K562 (cell line): Measurements from ENCODE around the gene ANKRD6. TPM values are rescaled to one million over a fixed set of nuclear protein-coding genes. Genes with fewer than 3 reads are reported as not detected.

Source experiments
- ATAC-seq: fragments of 200-7000 bp; cut with Tn5 transposase; 3 replicates; pipeline ENCODE4 v1.9.1; 2020; ENCODE audit warnings: moderate library complexity
- BruUV-seq: library from RNA; stranded (reverse); fragments of 400-500 nt; replicated peaks from 2 replicates; lab custom pipeline; 2021; lab: Mats Ljungman, UMichigan
- CTCF ChIA-PET: fragments of 300-600 bp; formaldehyde crosslinking; extraction: SDS; loops from one replicate; lab custom pipeline; 2021; ENCODE audit warnings: low intra/inter-chr PET ratio; lab: Yijun Ruan, JAX
- POLR2A ChIA-PET: fragments of 300-600, 350-650 bp; sonication (Branson Sonifier 250); formaldehyde crosslinking; extraction: SDS; loops from one replicate; lab custom pipeline; 2021; ENCODE audit warnings: antibody characterized with exemption, inconsistent platforms; lab: Yijun Ruan, JAX
- DNase-seq, 4 experiments: peaks; one replicate each; pipeline versions ENCODE4 v3.0.0 to v3.0.0-alpha.2; 2011 to 2018; ENCODE audit warnings: low spot score in 3 of 4, mixed read lengths in 3 of 4; ENCODE audit errors: extremely low read depth in 1 of 4
- FAIRE-seq: peaks from 2 replicates; lab custom pipeline; 2011; peaks lifted over from hg19 to GRCh38; lab: Jason Lieb, UNC
- H2AFZ ChIP-seq: 2 replicates; pipeline ENCODE4 v1.6.0; 2011; ENCODE audit warnings: low read depth, low read length, control low read depth, inconsistent platforms
- H3K27ac ChIP-seq: fragments of 200-600 bp; 3 replicates; pipeline ENCODE4 v1.8.0; 2011; ENCODE audit warnings: low read depth, mild to moderate bottlenecking, control low read depth, inconsistent platforms, low read length, moderate library complexity, mixed read lengths; ENCODE audit errors: extremely low read depth
- H3K27me3 ChIP-seq, 2 experiments: fragments of 300-600 bp in 1 of 2; 2 replicates in 1 of 2; 3 replicates in 1 of 2; pipeline versions ENCODE4 v1.6.0 to v1.8.0; 2011; ENCODE audit warnings: inconsistent platforms in 2 of 2, low read length in 2 of 2, mild to moderate bottlenecking in 1 of 2, mixed read lengths in 1 of 2, moderate library complexity in 1 of 2; ENCODE audit not compliant: control insufficient read depth in 2 of 2, insufficient read depth in 2 of 2
- H3K36me3 ChIP-seq: fragments of 300-600 bp; 3 replicates; pipeline ENCODE4 v1.8.0; 2011; ENCODE audit warnings: mild to moderate bottlenecking, low read length, inconsistent platforms; ENCODE audit not compliant: control insufficient read depth, insufficient read depth
- H3K4me1 ChIP-seq, 2 experiments: fragments of 200-600 bp in 1 of 2; replicated peaks in 1 of 2; 2 replicates in 1 of 2; 3 replicates in 1 of 2; pipeline versions ENCODE4 v1.5.1 to v1.8.0; 2011; ENCODE audit warnings: inconsistent platforms in 2 of 2, low read length in 2 of 2, mild to moderate bottlenecking in 1 of 2, mixed read lengths in 1 of 2, moderate library complexity in 1 of 2; ENCODE audit not compliant: control insufficient read depth in 2 of 2, insufficient read depth in 2 of 2
- H3K4me2 ChIP-seq: 2 replicates; pipeline ENCODE4 v1.6.1; 2011; ENCODE audit warnings: low read length, control low read depth, inconsistent platforms, mixed read lengths; ENCODE audit not compliant: insufficient read depth
- H3K4me3 ChIP-seq: fragments of 200-600 bp; sonication (generic), shearing (Covaris generic); 2 replicates; pipeline ENCODE4 v1.5.1; 2016; ENCODE audit warnings: control low read depth, inconsistent platforms
- H3K79me2 ChIP-seq: fragments of 200-600 bp; 3 replicates; pipeline ENCODE4 v1.8.0; 2011; ENCODE audit warnings: low read length, inconsistent platforms; ENCODE audit not compliant: control insufficient read depth, insufficient read depth
- H3K9ac ChIP-seq, 2 experiments: 2 replicates each; pipeline versions ENCODE4 v1.6.0 to v1.6.1; 2011; ENCODE audit warnings: low read depth in 2 of 2, low read length in 2 of 2, control low read depth in 1 of 2, inconsistent platforms in 1 of 2, mild to moderate bottlenecking in 1 of 2, mixed read lengths in 1 of 2; ENCODE audit not compliant: insufficient read depth in 1 of 2
- H3K9me1 ChIP-seq: one replicate; pipeline ENCODE4 v1.6.0; 2011; ENCODE audit warnings: inconsistent platforms, mild to moderate bottlenecking, low read length, moderate library complexity; ENCODE audit not compliant: control insufficient read depth, insufficient read depth
- H3K9me3 ChIP-seq: replicated peaks from 2 replicates; pipeline ENCODE4 v1.5.1; 2011; ENCODE audit warnings: low read depth, low read length, inconsistent platforms; ENCODE audit not compliant: control insufficient read depth, insufficient read depth
- H4K20me1 ChIP-seq: replicated peaks from 2 replicates; pipeline ENCODE4 v1.6.1; 2011; ENCODE audit warnings: low read length, inconsistent platforms, mixed read lengths; ENCODE audit not compliant: control insufficient read depth, insufficient read depth
- E2F3 ChIP-seq: fragments of 250-450 bp; sonication (Bioruptor Pico); IDR thresholded peaks from 2 replicates; pipeline ENCODE4 v1.4.0; 2020; ENCODE audit warnings: mild to moderate bottlenecking
- ILF3 ChIP-seq: fragments of 450-650 bp; IDR thresholded peaks from 2 replicates; pipeline ENCODE4 v1.6.1; 2018; ENCODE audit warnings: antibody characterized with exemption, mild to moderate bottlenecking, moderate library complexity, borderline replicate concordance
- LEF1 ChIP-seq: fragments of 450-650 bp; IDR thresholded peaks from 2 replicates; pipeline ENCODE4 v1.6.1; 2016; ENCODE audit warnings: mild to moderate bottlenecking
- MGA ChIP-seq: fragments of 450-650 bp; IDR thresholded peaks from 2 replicates; pipeline ENCODE4 v1.6.1; 2016; ENCODE audit warnings: mild to moderate bottlenecking, moderate library complexity
- PURB ChIP-seq: sonication (generic); formaldehyde crosslinking; IDR thresholded peaks from 2 replicates; pipeline ENCODE4 v1.9.0; 2021; ENCODE audit warnings: low read depth, mild to moderate bottlenecking, missing genetic modification reagents
- TSC22D4 ChIP-seq: fragments of 450-650 bp; IDR thresholded peaks from 2 replicates; pipeline ENCODE4 v1.6.1; 2016; ENCODE audit warnings: missing genetic modification characterization, missing biosample characterization, control low read depth
- ZNF124 ChIP-seq: sonication (generic); formaldehyde crosslinking; IDR thresholded peaks from 2 replicates; pipeline ENCODE4 v1.8.1; 2022; ENCODE audit warnings: missing genetic modification reagents
- ZNF512 ChIP-seq: IDR thresholded peaks from 2 replicates; pipeline ENCODE4 v1.6.1; 2016; ENCODE audit warnings: missing genetic modification characterization, missing compliant biosample characterization
- WGBS: fragments of 100-300 bp; shearing (Covaris generic); methylation state at CpG from one replicate; pipeline ENCODE4 v1.1.6; 2016; ENCODE audit warnings: low coverage, mixed read lengths; ENCODE audit not compliant: insufficient coverage; ENCODE audit errors: missing lambda C conversion rate; 5-methylcytosine and 5-hydroxymethylcytosine counted together
- in situ Hi-C: fragments of 300-500 bp; cut with MboI; formaldehyde crosslinking; loops from 4 replicates; pipeline ENCODE4 v1.15.0; 2018; ENCODE audit warnings: inconsistent platforms, mixed read lengths
- intact Hi-C: fragments of 100-400 bp; cut with micrococcal nuclease; formaldehyde crosslinking; loops from 2 replicates; pipeline ENCODE4 v1.14.2; 2022
- polyA plus RNA-seq, 8 experiments: library from polyadenylated mRNA; depleted of rRNA in 4 of 8; stranded (reverse) in 5 of 8; unstranded in 3 of 8; fragments of >200 nt; fragmentation: Nextera tagmentation in 2 of 8; fragmentation: Illumina TruSeq in 1 of 8; extraction: Ambion mirVana in 2 of 8; extraction: Trizol in 1 of 8; gene quantifications; 2 replicates each; pipeline versions ENCODE4 v1.2.1 to v1.2.3, GENCODE V29; 2011 to 2014; ENCODE audit warnings: inconsistent platforms in 1 of 8, missing spikeins in 1 of 8
- total RNA-seq, 7 experiments: library from RNA; depleted of rRNA in 6 of 7; stranded (reverse); fragments of >200 nt in 6 of 7; fragmentation: Illumina TruSeq in 2 of 7; extraction: Trizol in 2 of 7; gene quantifications; 2 replicates each; pipeline versions ENCODE4 v1.2.1 to v1.2.3, GENCODE V29; 2011 to 2021; ENCODE audit warnings: low replicate concordance in 1 of 7
- TF ChIP-seq, protein P1 (sequence below): fragments of 450-650 bp; IDR thresholded peaks from 2 replicates; pipeline ENCODE4 v1.6.1; 2014; ENCODE audit warnings: low read depth, mild to moderate bottlenecking, moderate library complexity, borderline replicate concordance

ANKRD6 gene
- total and polyA plus RNA-seq, 9 of the 15 experiments (the other 6 are each of a cell fraction or from before 2014, with no cell fraction given) = 0.04 to 0.22 (median 0.08) TPM; not detected in 4

GRCh38 chr6:89650579-89650978 lies 217.6 kb downstream of the ANKRD6 start:
- no peaks in the 10 kb centered on the region for H3K27me3 ChIP-seq
- H3K36me3 ChIP-seq = peaks cover 93% of the 10 kb centered on the region
- FAIRE-seq (no peak), DNase-seq (no peak), ATAC-seq (no peak)
- no peaks in the 10 kb centered on the region for H3K4me1 ChIP-seq
- WGBS = 93% methylated on average over 8 of the region's 8 CpGs
- no peaks in the 10 kb centered on the region for H3K79me2 ChIP-seq
- H3K9ac ChIP-seq = no peak overlapping the region
- H3K9me1 ChIP-seq = no peaks in the 10 kb centered on the region
- CTCF ChIA-PET = no interaction called here
- H3K4me3 ChIP-seq = no peak overlapping the region
- no TSS peak for BruUV-seq
- POLR2A ChIA-PET = interaction anchor here (4.2 kb wide), 1 partner anchor 12 kb away, joined by 15 read pairs; the partner anchor contains the start of gene LYRM2
- no peaks in the 10 kb centered on the region for H3K9me3 ChIP-seq
- H4K20me1 ChIP-seq = no peaks in the 10 kb centered on the region; the same call in 1 of the 2 replicates
- no peak overlapping the region for H3K27ac ChIP-seq
- no peak overlapping the region for H3K4me2 ChIP-seq
- TF ChIP-seq, protein P1, sequence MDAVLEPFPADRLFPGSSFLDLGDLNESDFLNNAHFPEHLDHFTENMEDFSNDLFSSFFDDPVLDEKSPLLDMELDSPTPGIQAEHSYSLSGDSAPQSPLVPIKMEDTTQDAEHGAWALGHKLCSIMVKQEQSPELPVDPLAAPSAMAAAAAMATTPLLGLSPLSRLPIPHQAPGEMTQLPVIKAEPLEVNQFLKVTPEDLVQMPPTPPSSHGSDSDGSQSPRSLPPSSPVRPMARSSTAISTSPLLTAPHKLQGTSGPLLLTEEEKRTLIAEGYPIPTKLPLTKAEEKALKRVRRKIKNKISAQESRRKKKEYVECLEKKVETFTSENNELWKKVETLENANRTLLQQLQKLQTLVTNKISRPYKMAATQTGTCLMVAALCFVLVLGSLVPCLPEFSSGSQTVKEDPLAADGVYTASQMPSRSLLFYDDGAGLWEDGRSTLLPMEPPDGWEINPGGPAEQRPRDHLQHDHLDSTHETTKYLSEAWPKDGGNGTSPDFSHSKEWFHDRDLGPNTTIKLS = no peak
- TF ChIP-seq LEF1 (no peak), MGA (no peak), PURB (CRISPR knock-in tag) (no peak), ZNF512 (tag) (no peak), TSC22D4 (tag) (no peak), E2F3 (CRISPR knock-in tag) (no peak), ILF3 (no peak), ZNF124 (CRISPR knock-in tag) (no peak)
- intact Hi-C loops (no loop called here), in situ Hi-C loops (no loop called here)
- no peak overlapping the region for H2AFZ ChIP-seq
